ENCODE data around the gene B4GALNT4. TPM values are rescaled to one million over a fixed set of nuclear protein-coding genes. Genes with fewer than 3 reads are reported as not detected.
"Not testable (repeated sequence)": the region's sequence is repeated elsewhere in the genome, so short reads cannot be mapped to it uniquely, and the experiment has no call there.

The B4GALNT4 gene
- total RNA-seq, 1 donor from 2014 or later = 0.32 TPM

GRCh38 chr11:360326-361280 is 8.7 kb upstream of the B4GALNT4 start:
- peak; percentile 32 for ATAC-seq

GRCh38 chr11:362642-363442 is 6.5 kb upstream of the B4GALNT4 start:
- ATAC-seq = no peak

GRCh38 chr11:363443-363805 is 5.9 kb upstream of the B4GALNT4 start:
- not testable (repeated sequence) for ATAC-seq

- peak; percentile 96 for ATAC-seq
These were observed 5.1 kb upstream of the B4GALNT4 start for GRCh38 chr11:363948-364761.

GRCh38 chr11:364991-365725 is 4.1 kb upstream of the B4GALNT4 start:
- no peak for ATAC-seq

GRCh38 chr11:365831-366230 is 3.5 kb upstream of the B4GALNT4 start:
- ATAC-seq = no peak

GRCh38 chr11:367956-368413 is 1.3 kb upstream of the B4GALNT4 start:
- no peak for ATAC-seq

- ATAC-seq = no peak
These were observed 624 bp upstream of the B4GALNT4 start for GRCh38 chr11:368414-369335.

- ATAC-seq = peak; percentile 5
These were observed 1.0 kb downstream of the B4GALNT4 start for GRCh38 chr11:370070-370941.

GRCh38 chr11:371051-371450 is 1.8 kb downstream of the B4GALNT4 start:
- peak; percentile 12 for ATAC-seq

GRCh38 chr11:371716-372590 is 2.7 kb downstream of the B4GALNT4 start:
- ATAC-seq = no peak

GRCh38 chr11:372809-373715 is 3.8 kb downstream of the B4GALNT4 start:
- ATAC-seq = no peak

GRCh38 chr11:373716-374551 is 4.6 kb downstream of the B4GALNT4 start:
- no peak for ATAC-seq

GRCh38 chr11:375065-376025 is 6.0 kb downstream of the B4GALNT4 start:
- no peak for ATAC-seq

- ATAC-seq = no peak
These were observed 7.4 kb downstream of the B4GALNT4 start for GRCh38 chr11:376531-377173.
